ENCODE data around the gene UBA3.

Gene UBA3

GRCh38 chr3:69104586-69104985 lies 24.4 kb upstream of the UBA3 start:
- Histone ChIP-seq H3K36me3 (ENCODE audit: control insufficient read depth, insufficient read depth, low read length) (no peaks in the 10 kb centered on the region), H3K79me2 (peaks cover 13% of the 10 kb centered on the region), H3K4me3 (ENCODE audit: low read depth, low read length) (no peak overlapping the region)

GRCh38 chr3:69103123-69103522 lies 23.0 kb upstream of the UBA3 start:
- Histone ChIP-seq H3K4me3 (ENCODE audit: low read depth, low read length) (no peak overlapping the region), H2AFZ (no peak overlapping the region), H3K27ac (no peak overlapping the region), H3K27me3 (ENCODE audit: control insufficient read depth, insufficient read depth, low read length) (no peaks in the 10 kb centered on the region), H3K9ac (no peak overlapping the region), H3K79me2 (peaks cover 23% of the 10 kb centered on the region), H3K36me3 (ENCODE audit: control insufficient read depth, insufficient read depth, low read length) (no peaks in the 10 kb centered on the region), H3K9me3 (ENCODE audit: control insufficient read depth, low read length) (no peaks in the 10 kb centered on the region), H3K4me2 (ENCODE audit: low read length) (no peak overlapping the region), H3K4me1 (peaks cover 3% of the 10 kb centered on the region)
- TF ChIP-seq CTCF (IDR thresholded peaks at IDR 0.05), result no peak

More at GRCh38 chr3:69104586-69104985, 24.4 kb upstream of the UBA3 start:
- Histone ChIP-seq H3K4me1 (peaks cover 6% of the 10 kb centered on the region), H3K27me3 (ENCODE audit: control insufficient read depth, insufficient read depth, low read length) (no peaks in the 10 kb centered on the region), H3K9ac (no peak overlapping the region), H3K9me3 (ENCODE audit: control insufficient read depth, low read length) (no peaks in the 10 kb centered on the region), H3K27ac (no peak overlapping the region), H3K4me2 (ENCODE audit: low read length) (no peak overlapping the region), H2AFZ (no peak overlapping the region)
- TF ChIP-seq CTCF (IDR thresholded peaks at IDR 0.05), result no peak

- H3K79me2 ChIP-seq, result peaks cover 27% of the 10 kb centered on the region
- H3K4me3 ChIP-seq (ENCODE audit: low read depth, low read length), result no peak overlapping the region
- H3K4me2 ChIP-seq (ENCODE audit: low read length), result no peak overlapping the region
- H3K27me3 ChIP-seq (ENCODE audit: control insufficient read depth, insufficient read depth, low read length), result no peaks in the 10 kb centered on the region
- peaks cover 3% of the 10 kb centered on the region for H3K4me1 ChIP-seq
- no peaks in the 10 kb centered on the region for H3K9me3 ChIP-seq (ENCODE audit: control insufficient read depth, low read length)
- no peaks in the 10 kb centered on the region for H3K36me3 ChIP-seq (ENCODE audit: control insufficient read depth, insufficient read depth, low read length)
- H3K27ac ChIP-seq, result no peak overlapping the region
- no peak for TF ChIP-seq CTCF (IDR thresholded peaks at IDR 0.05)
- no peak overlapping the region for H2AFZ ChIP-seq
- no peak overlapping the region for H3K9ac ChIP-seq
These were observed 22.2 kb upstream of the UBA3 start for GRCh38 chr3:69102384-69102783.

- no peak for TF ChIP-seq CTCF (IDR thresholded peaks at IDR 0.05)
- Histone ChIP-seq H3K27ac (no peak overlapping the region), H3K9ac (no peak overlapping the region), H3K9me3 (ENCODE audit: control insufficient read depth, low read length) (no peaks in the 10 kb centered on the region), H3K4me3 (ENCODE audit: low read depth, low read length) (no peak overlapping the region), H3K79me2 (peaks cover 37% of the 10 kb centered on the region), H3K27me3 (ENCODE audit: control insufficient read depth, insufficient read depth, low read length) (no peaks in the 10 kb centered on the region), H2AFZ (no peak overlapping the region), H3K36me3 (ENCODE audit: control insufficient read depth, insufficient read depth, low read length) (no peaks in the 10 kb centered on the region), H3K4me2 (ENCODE audit: low read length) (no peak overlapping the region), H3K4me1 (peaks cover 5% of the 10 kb centered on the region)
These were observed 19.4 kb upstream of the UBA3 start for GRCh38 chr3:69099576-69099975.

- TF ChIP-seq CTCF (IDR thresholded peaks at IDR 0.05), result no peak
- H3K27ac ChIP-seq, result no peak overlapping the region
- H3K4me1 ChIP-seq, result peaks cover 15% of the 10 kb centered on the region
These were observed 17.4 kb upstream of the UBA3 start for GRCh38 chr3:69097407-69098086.

More at GRCh38 chr3:69097407-69098086, 17.4 kb upstream of the UBA3 start:
- H2AFZ ChIP-seq, result no peak overlapping the region
- H3K9me3 ChIP-seq (ENCODE audit: control insufficient read depth, low read length), result no peaks in the 10 kb centered on the region
- no peak overlapping the region for H3K4me2 ChIP-seq (ENCODE audit: low read length)
- H3K27me3 ChIP-seq (ENCODE audit: control insufficient read depth, insufficient read depth, low read length), result no peaks in the 10 kb centered on the region
- H3K36me3 ChIP-seq (ENCODE audit: control insufficient read depth, insufficient read depth, low read length), result no peaks in the 10 kb centered on the region
- H3K9ac ChIP-seq, result no peak overlapping the region
- peaks cover 47% of the 10 kb centered on the region for H3K79me2 ChIP-seq
- no peak overlapping the region for H3K4me3 ChIP-seq (ENCODE audit: low read depth, low read length)
